Right renal cortex interstitium (tissue), 3 donors: ENCODE data around the gene OPCML. TPM values are rescaled to one million over a fixed set of nuclear protein-coding genes. Genes with fewer than 3 reads are reported as not detected.

Experiments used
- DNase-seq, 3 donors: peaks; one replicate each; pipeline ENCODE4 v3.0.0-alpha.2; 2013; ENCODE audit warnings: low read depth in 3 of 3, low spot score in 2 of 3
- polyA plus RNA-seq, 3 donors: library from polyadenylated mRNA; unstranded; fragments of 120-200 nt; gene quantifications; one replicate each; pipeline ENCODE4 v1.2.1, GENCODE V29; 2013; ENCODE audit not compliant: insufficient read length in 3 of 3

Gene OPCML
- polyA plus RNA-seq, 3 donors = 14.1 to 19.4 (median 19.1) TPM

DNA sequence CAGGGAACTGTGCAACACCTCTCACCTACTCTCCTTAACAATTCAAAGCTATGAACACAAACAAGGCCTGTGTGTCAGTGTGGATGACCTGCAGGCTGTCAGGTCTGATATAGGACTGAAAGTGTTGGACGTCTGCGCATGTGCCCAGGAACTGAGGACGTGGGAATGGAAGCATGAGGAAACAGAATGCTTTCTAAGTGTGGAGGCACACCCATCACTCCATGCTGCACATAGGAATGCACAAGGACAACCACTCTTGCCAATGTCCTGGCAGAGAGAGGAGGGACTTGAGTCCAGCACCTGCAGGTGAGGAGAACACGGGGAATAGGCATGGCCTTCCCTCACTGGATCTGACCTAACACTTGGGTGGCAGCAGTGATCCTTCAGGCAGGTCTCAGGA, 874.3 kb downstream of the OPCML start:
- no peak for DNase-seq

- DNase-seq = no peak
These were observed 877.0 kb downstream of the OPCML start for GRCh38 chr11:132655187-132655855.

DNA sequence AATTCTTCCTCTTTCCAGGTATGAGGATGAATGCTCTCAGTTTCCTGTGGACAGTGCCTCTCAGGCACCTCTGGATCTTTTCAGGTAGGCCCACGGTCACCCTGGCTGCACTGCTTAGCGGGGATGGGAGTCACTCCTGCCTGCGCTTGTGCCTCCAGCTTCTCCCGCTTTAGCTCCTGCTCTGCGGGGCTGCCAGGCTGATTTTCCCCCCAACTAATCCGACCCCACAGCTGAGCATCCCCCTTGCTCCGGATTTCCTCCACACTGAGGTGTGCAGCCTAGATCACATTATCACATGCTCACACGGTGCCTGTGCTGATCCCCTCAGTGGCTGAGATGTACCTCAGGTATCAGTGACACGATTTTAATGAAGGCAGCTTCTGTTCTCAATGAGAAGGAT, 879.1 kb downstream of the OPCML start:
- no peak for DNase-seq

- no peak for DNase-seq
These were observed 881.2 kb downstream of the OPCML start for GRCh38 chr11:132650969-132651720.

- DNase-seq = no peak
These were observed 883.0 kb downstream of the OPCML start for GRCh38 chr11:132649277-132649676.

- DNase-seq = no peak
These were observed 883.5 kb downstream of the OPCML start for GRCh38 chr11:132648851-132649250.

DNA sequence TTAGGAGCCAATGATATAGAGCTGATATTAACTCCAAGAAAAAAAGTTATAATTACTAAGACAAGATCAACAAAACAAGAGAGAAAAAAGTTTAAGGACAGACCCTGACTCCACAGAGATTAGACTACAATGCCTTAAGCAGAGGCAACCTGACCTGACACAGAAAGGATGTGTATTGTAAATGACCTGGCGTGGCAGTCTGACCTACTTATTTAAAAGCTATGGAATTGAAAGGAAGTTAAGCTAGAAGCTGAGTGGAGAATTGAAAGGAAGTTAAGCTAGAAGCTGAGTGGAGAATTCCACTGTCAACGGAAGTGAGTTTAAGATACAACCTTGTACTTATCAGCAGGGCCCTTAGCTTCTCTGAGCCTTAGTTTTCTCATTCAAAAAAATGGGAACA, 885.4 kb downstream of the OPCML start:
- DNase-seq = no peak

- no peak for DNase-seq
These were observed 887.6 kb downstream of the OPCML start for GRCh38 chr11:132644520-132645239.

GRCh38 chr11:132643239-132643638, 889.1 kb downstream of the OPCML start:
- DNase-seq = no peak

DNA sequence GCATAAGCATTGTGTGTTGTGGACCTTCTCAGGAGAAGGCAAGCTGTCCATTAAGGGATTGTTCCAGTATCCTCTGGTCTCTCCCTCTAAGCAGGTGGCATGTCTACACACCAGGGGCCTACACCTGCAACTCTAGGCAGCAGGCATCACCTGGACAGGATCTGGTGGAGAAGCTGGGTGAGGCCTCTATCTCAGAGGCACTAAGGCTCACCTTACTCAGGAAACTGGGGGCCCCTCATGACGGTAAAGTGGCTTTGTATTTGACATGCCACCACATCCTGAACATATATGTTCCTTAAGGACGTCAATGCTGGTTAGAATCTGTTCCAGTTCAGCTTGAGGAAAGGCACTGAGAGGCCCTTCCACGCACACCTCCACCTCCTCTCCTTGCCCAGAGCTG, 891.3 kb downstream of the OPCML start:
- no peak for DNase-seq

DNA sequence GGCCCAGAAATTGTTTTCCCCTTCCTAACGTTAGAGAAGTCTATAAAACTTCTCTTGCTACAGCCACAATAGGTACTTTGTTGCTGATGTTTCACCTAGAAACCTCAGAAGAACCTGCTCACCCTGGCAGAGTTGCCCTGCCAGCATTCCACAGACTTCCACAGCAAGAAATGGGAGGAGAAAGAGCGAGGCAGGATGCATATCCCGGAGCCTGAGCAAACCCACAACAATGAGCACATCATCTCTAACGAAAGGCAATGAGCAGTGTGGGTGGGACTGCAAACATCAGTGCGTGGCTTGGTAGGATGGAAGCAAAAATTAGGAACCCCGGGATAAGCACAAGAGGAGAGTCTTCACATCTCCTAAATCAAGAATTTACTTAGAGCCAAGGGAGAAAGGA, 892.3 kb downstream of the OPCML start:
- no peak for DNase-seq

- no peak for DNase-seq
These were observed 892.9 kb downstream of the OPCML start for GRCh38 chr11:132639403-132639802.

DNA sequence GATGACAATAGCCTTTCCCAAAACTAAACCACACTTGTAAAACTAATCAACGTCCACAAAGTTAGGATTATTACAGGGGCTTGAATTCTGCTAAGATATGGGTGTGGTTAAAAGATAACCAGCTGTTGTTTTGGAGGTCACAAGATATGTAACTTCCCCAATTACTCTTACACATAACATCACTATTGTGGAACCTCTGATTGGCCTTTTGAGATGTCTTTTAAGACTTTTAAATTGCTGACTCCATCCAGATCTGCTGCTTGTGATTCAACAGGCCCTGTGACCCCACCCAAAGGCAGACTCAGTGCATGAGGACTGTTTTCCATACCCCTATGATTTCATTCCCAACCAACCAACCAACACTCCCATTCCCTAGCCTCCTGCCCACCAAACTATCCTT, 893.9 kb downstream of the OPCML start:
- no peak for DNase-seq

GRCh38 chr11:132636523-132636922, 895.8 kb downstream of the OPCML start:
- no peak for DNase-seq

DNA sequence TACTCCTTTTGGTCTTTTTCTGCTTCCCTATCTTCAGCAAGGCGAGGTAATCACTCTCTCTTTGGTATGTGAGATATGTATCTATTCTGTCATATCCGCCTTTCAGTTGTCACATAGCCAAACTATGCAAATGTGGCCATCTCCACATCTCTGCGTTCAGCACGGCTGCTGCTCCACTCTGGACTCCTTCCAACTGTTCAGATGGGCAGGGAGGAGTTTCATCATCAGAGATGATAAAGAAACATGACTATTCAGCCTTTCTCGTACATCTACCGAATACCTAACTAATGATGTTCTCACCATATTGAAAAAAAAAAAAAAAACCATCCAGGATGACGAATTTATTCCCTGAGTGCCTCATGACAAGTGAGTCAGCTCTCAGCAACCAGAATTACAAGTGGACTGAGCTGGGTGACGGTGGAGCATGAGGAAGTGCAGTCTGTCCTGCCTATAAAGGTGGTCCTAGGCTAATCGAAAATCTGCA, 899.6 kb downstream of the OPCML start:
- no peak for DNase-seq

DNA sequence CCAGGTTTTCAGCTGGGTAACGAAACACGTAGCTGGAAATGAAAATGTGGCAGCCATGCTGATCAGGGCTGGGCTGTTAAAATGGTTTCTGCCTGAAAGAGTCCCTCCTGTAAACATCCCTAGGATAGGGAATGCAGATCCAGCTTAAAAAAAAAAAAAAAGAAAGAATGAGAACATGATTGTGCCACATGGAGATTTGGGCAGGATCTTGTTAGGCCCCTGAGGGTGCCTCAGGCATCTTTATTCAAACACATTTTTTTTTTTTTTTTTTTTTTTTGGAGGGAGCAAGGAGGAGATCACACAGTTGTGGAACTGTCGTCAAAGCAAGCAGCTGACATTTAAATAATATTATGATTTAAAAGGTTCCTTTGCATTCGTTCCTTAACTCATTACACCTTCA, 900.3 kb downstream of the OPCML start:
- no peak for DNase-seq

- no peak for DNase-seq
These were observed 904.3 kb downstream of the OPCML start for GRCh38 chr11:132627981-132628380.

DNA sequence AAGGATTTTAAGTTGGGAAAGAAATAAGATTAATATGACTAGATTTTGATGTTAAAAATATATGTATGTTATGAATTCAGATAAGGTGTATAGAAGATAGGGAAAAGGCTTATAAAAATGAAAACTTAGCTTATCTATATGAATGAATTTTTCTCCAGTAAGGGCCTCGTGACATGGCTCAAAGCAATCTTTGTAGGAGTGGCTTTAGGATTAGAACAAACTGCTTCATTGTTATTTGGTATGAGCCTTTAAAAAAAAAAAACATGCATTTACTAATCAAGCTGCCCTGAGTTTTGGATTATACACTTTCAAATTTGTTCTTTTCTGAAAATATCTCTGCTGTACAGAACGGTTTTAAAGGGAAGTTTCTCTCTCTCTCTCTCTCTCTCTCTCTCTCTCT, 905.9 kb downstream of the OPCML start:
- DNase-seq = no peak

DNA sequence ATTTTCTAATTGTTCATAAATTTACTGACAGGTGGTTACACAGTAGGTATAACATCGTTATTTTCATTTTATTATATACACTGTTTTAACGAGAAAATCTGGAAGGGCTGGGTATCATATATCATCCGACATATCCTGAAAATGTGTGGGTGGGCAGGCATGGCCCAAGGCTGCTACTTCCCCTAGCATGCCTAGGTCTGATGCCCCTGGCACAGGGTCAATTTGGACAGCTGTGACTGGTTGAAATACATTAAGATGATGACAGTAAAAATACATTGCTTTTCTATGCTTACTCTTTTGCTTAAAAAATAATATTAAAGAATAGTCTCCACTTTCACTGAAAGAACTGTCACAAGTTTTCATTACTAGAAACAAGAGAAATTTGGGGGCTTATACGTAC, 908.8 kb downstream of the OPCML start:
- DNase-seq = no peak

DNA sequence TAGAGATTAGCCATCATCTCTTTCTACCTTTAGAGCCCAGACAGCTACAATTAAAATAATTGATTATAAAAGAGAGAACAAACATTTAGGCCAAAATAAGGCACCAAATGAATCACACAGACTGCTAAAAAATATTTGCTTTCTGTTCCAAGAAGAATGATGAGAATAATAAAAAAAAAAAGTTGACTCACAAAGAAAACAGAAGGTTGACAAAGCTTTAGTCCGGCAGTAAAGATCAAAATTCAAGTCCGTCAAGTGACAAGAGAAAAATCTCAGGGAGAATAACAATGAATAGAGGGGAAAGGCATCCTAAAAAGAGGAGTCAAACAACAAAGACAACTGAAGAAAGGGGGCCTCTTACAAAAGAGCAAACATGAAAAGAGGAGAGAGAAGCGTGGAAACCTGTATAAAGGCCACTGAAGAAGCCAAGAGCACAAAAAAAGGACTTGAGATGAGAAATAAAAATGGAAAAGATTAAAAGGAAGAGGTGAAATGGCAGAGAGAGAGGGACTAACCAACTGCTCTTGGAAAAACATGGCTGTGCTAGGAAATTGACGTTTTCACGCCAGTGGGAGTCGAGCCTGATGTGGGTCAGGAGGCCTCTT, 910.2 kb downstream of the OPCML start:
- DNase-seq = no peak

DNA sequence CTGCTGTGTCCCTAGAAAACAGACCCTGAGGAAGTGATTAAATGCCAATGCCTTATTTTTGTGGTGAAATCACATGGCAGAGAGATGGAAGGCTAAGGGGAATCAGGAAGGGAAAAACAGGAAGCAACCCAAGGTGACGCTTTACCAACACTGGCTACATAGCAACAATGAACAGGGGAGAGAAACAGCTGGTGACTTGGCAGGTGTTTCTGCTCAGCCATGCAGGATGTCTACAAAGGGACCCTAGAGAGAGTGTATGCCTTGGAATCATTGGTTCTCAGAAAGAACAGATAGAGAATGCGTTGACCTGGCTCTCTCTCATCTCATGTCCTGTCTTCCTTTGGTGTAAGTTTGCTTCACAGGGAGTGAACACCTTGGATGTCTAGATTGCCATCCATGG, 911.9 kb downstream of the OPCML start:
- no peak for DNase-seq
